ENCODE results near the gene CCDC54.

GRCh38 chr3:107413264-107413663 is 36.0 kb downstream of the CCDC54 start:
- peak; percentile 26 to 45 (median 39) for TF ChIP-seq CTCF (IDR thresholded peaks at IDR 0.05; ENCODE audit: control extremely low read depth in 1 of 3, insufficient read depth in 1 of 3, low read depth in 1 of 3, low read length in 3 of 3)
- no peak for TF ChIP-seq POLR2AphosphoS5 (IDR thresholded peaks at IDR 0.05; ENCODE audit: low read depth, low read length)
- TF ChIP-seq ZNF274 (IDR thresholded peaks at IDR 0.05; ENCODE audit: borderline replicate concordance, extremely low read depth, low read length) = no peak
- no peak for TF ChIP-seq MAX (IDR thresholded peaks at IDR 0.05)
- TF ChIP-seq ATF3 (IDR thresholded peaks at IDR 0.05; ENCODE audit: insufficient read depth, low read depth, low read length) = no peak
- TF ChIP-seq CREB1 (IDR thresholded peaks at IDR 0.05) = no peak
- no peak for TF ChIP-seq GABPA (IDR thresholded peaks at IDR 0.05; ENCODE audit: borderline replicate concordance, insufficient read depth, low read length)
- TF ChIP-seq CEBPB (IDR thresholded peaks at IDR 0.05; ENCODE audit: low read depth, low read length) = no peak
- no peak for TF ChIP-seq E2F6 (IDR thresholded peaks at IDR 0.05)
- no peak for TF ChIP-seq YY1 (IDR thresholded peaks at IDR 0.05; ENCODE audit: low read depth, low read length)
- no peak for TF ChIP-seq POLR2A (IDR thresholded peaks at IDR 0.05; ENCODE audit: control extremely low read depth in 1 of 2, low read depth in 2 of 2, low read length in 2 of 2)
- TF ChIP-seq CHD2 (IDR thresholded peaks at IDR 0.05; ENCODE audit: low read length) = no peak
- no peak for TF ChIP-seq ASH2L (IDR thresholded peaks at IDR 0.05; ENCODE audit: low read length)
- no peak for TF ChIP-seq BRCA1 (IDR thresholded peaks at IDR 0.05; ENCODE audit: low read depth, low read length)
